ENCODE results near the gene GRIN1.

DNA sequence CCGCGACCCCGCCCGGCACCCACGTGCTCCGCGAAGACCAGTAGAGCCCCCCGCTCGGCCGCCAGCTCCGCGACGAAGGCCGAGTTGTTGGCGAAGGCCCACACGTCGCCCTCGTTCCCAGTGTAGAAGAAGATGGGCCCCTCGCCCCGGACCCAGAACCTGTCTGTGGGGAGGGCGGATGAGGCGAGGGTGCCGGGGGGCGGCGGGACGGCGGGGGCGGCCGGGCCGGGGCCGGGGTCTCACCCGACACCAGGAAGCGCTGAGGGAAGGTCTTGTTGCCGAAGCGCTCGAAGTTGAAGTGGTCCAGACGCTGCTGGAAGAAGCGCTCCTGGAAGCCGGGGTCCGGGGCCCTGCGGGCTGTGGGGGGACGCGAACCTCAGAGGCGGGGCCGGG is 24.7 kb upstream of the GRIN1 start:
- TF ChIP-seq, protein P1, sequence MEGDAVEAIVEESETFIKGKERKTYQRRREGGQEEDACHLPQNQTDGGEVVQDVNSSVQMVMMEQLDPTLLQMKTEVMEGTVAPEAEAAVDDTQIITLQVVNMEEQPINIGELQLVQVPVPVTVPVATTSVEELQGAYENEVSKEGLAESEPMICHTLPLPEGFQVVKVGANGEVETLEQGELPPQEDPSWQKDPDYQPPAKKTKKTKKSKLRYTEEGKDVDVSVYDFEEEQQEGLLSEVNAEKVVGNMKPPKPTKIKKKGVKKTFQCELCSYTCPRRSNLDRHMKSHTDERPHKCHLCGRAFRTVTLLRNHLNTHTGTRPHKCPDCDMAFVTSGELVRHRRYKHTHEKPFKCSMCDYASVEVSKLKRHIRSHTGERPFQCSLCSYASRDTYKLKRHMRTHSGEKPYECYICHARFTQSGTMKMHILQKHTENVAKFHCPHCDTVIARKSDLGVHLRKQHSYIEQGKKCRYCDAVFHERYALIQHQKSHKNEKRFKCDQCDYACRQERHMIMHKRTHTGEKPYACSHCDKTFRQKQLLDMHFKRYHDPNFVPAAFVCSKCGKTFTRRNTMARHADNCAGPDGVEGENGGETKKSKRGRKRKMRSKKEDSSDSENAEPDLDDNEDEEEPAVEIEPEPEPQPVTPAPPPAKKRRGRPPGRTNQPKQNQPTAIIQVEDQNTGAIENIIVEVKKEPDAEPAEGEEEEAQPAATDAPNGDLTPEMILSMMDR (IDR thresholded peaks at IDR 0.05): no peak
- no peak for TF ChIP-seq EZH2 (IDR thresholded peaks at IDR 0.05; ENCODE audit: borderline replicate concordance, insufficient read depth, low read depth, low read length, poor library complexity, severe bottlenecking)
